ENCODE results near the gene SDHA. TPM values are rescaled to one million over a fixed set of nuclear protein-coding genes. Genes with fewer than 3 reads are reported as not detected.
"Not testable (repeated sequence)": the region's sequence is repeated elsewhere in the genome, so short reads cannot be mapped to it uniquely, and the experiment has no call there.

The SDHA gene
- total RNA-seq, 1 experiment from 2014 or later = 163 TPM

GRCh38 chr5:225334-225733 is 7.2 kb downstream of the SDHA start:
- Histone ChIP-seq H3F3A (ENCODE audit: low read length, unreplicated experiment) (no peaks in the 10 kb centered on the region), H3K4me2 (ENCODE audit: low read length) (no peak overlapping the region), H3K4me1 (ENCODE audit: insufficient read depth, low read length) (peaks cover 26% of the 10 kb centered on the region), H3K27me3 (ENCODE audit: low read length) (no peaks in the 10 kb centered on the region), H3K36me3 (ENCODE audit: low read depth, low read length) (peaks cover 54% of the 10 kb centered on the region), H3K4me3 (ENCODE audit: low read length) (no peak overlapping the region), H3K79me2 (ENCODE audit: low read length) (peaks cover 56% of the 10 kb centered on the region), H3K27ac (ENCODE audit: low read length) (no peak overlapping the region), H3K9me2 (replicated peaks; ENCODE audit: low read length) (no peaks in the 10 kb centered on the region), H2AFZ (ENCODE audit: low read length) (no peak overlapping the region), H3K9ac (ENCODE audit: low read length) (no peak overlapping the region), H3K9me3 (ENCODE audit: low read length) (no peaks in the 10 kb centered on the region), H4K20me1 (ENCODE audit: low read length) (peaks cover 27% of the 10 kb centered on the region)
- no peak for TF ChIP-seq EZH2phosphoT487 (IDR thresholded peaks at IDR 0.05; ENCODE audit: borderline replicate concordance, low read length)
- no peak for TF ChIP-seq EZH2 (IDR thresholded peaks at IDR 0.05; ENCODE audit: low read length, unreplicated experiment)
- no peak for TF ChIP-seq CTCF (conservative IDR thresholded peaks at IDR 0.05; ENCODE audit: low read depth, low read length)
- POLR2A ChIA-PET (ENCODE audit: unreplicated experiment) = no interaction called here
- BruUV-seq (replicated peaks) = no TSS peak
- no peak for ATAC-seq
- CTCF ChIA-PET = no interaction called here
- DNase-seq = no peak
- intact Hi-C loops (cut with micrococcal nuclease) = no loop called here

GRCh38 chr5:227375-227774 is 9.3 kb downstream of the SDHA start:
- H3F3A ChIP-seq (ENCODE audit: low read length, unreplicated experiment); POLR2A ChIA-PET (ENCODE audit: unreplicated experiment); intact Hi-C loops (cut with micrococcal nuclease); H3K4me1 ChIP-seq (ENCODE audit: insufficient read depth, low read length); H3K9me2 ChIP-seq (replicated peaks; ENCODE audit: low read length); H3K27me3 ChIP-seq (ENCODE audit: low read length); BruUV-seq (replicated peaks); H3K4me2 ChIP-seq (ENCODE audit: low read length); H3K9ac ChIP-seq (ENCODE audit: low read length); H2AFZ ChIP-seq (ENCODE audit: low read length); H3K9me3 ChIP-seq (ENCODE audit: low read length); H3K27ac ChIP-seq (ENCODE audit: low read length); CTCF ChIA-PET; H4K20me1 ChIP-seq (ENCODE audit: low read length); H3K4me3 ChIP-seq (ENCODE audit: low read length); ATAC-seq; DNase-seq: not testable (repeated sequence)
- Histone ChIP-seq H3K79me2 (ENCODE audit: low read length) (peaks cover 36% of the 10 kb centered on the region), H3K36me3 (ENCODE audit: low read depth, low read length) (peaks cover 60% of the 10 kb centered on the region)

- Histone ChIP-seq H3K79me2 (ENCODE audit: low read length) (peaks cover 21% of the 10 kb centered on the region), H3F3A (ENCODE audit: low read length, unreplicated experiment) (no peaks in the 10 kb centered on the region), H3K4me1 (ENCODE audit: insufficient read depth, low read length) (no peaks in the 10 kb centered on the region), H3K4me3 (ENCODE audit: low read length) (no peak overlapping the region), H2AFZ (ENCODE audit: low read length) (no peak overlapping the region), H3K9me3 (ENCODE audit: low read length) (no peaks in the 10 kb centered on the region), H3K27me3 (ENCODE audit: low read length) (no peaks in the 10 kb centered on the region), H3K4me2 (ENCODE audit: low read length) (no peak overlapping the region), H3K27ac (ENCODE audit: low read length) (no peak overlapping the region), H3K9ac (ENCODE audit: low read length) (no peak overlapping the region), H3K36me3 (ENCODE audit: low read depth, low read length) (peaks cover 60% of the 10 kb centered on the region), H4K20me1 (ENCODE audit: low read length) (no peaks in the 10 kb centered on the region), H3K9me2 (replicated peaks; ENCODE audit: low read length) (no peaks in the 10 kb centered on the region)
- BruUV-seq (replicated peaks) = no TSS peak
- CTCF ChIA-PET = no interaction called here
- POLR2A ChIA-PET (ENCODE audit: unreplicated experiment) = no interaction called here
- TF ChIP-seq EZH2phosphoT487 (IDR thresholded peaks at IDR 0.05; ENCODE audit: borderline replicate concordance, low read length) (no peak), CTCF (conservative IDR thresholded peaks at IDR 0.05; ENCODE audit: low read depth, low read length) (no peak), EZH2 (IDR thresholded peaks at IDR 0.05; ENCODE audit: low read length, unreplicated experiment) (no peak)
- intact Hi-C loops (cut with micrococcal nuclease) = no loop called here
- no peak for ATAC-seq
- no peak for DNase-seq
These were observed 10.8 kb downstream of the SDHA start for GRCh38 chr5:228886-229285.
